Liver (tissue), 3 donors: ENCODE results near the gene ARL4A.

Source experiments
- CTCF ChIP-seq: fragments of 150-350 bp; IDR thresholded peaks from 2 replicates; pipeline ENCODE4 v1.5.1; 2017; ENCODE audit warnings: improper control_type of control experiment, low read depth, low read length; ENCODE audit not compliant: missing input control
- EGR1 ChIP-seq, 2 donors: IDR thresholded peaks; 2 replicates each; pipeline ENCODE4 v1.6.1; 2016 to 2018; ENCODE audit warnings: antibody characterized with exemption in 2 of 2, low read depth in 2 of 2
- HNF4G ChIP-seq: IDR thresholded peaks from 2 replicates; pipeline ENCODE4 v1.6.1; 2016; ENCODE audit warnings: antibody characterized with exemption
- RXRA ChIP-seq, 2 donors: IDR thresholded peaks; 2 replicates each; pipeline ENCODE4 v1.6.1; 2017 to 2018; ENCODE audit warnings: antibody characterized with exemption in 2 of 2, mild to moderate bottlenecking in 1 of 2
- SP1 ChIP-seq: IDR thresholded peaks from 2 replicates; pipeline ENCODE4 v1.6.1; 2018; ENCODE audit warnings: antibody characterized with exemption, mild to moderate bottlenecking
- TAF1 ChIP-seq: conservative IDR thresholded peaks from 2 replicates; pipeline ENCODE4 v1.6.1; 2016; ENCODE audit warnings: antibody characterized with exemption, mild to moderate bottlenecking
- TF ChIP-seq, protein P1 (sequence below): IDR thresholded peaks from 2 replicates; pipeline ENCODE4 v1.6.1; 2016; ENCODE audit warnings: antibody characterized with exemption
- donor health status: healthy.
- donor health status: healthy.

GRCh38 chr7:12731775-12732174, 44.3 kb downstream of the ARL4A start:
- TF ChIP-seq CTCF = no peak
- no peak for TF ChIP-seq TAF1
- TF ChIP-seq HNF4G = no peak
- no peak for TF ChIP-seq EGR1 (IDR thresholded peaks at IDR 0.05; ENCODE audit: low read depth in 2 of 2)
- no peak for TF ChIP-seq RXRA (IDR thresholded peaks at IDR 0.05)
- no peak for TF ChIP-seq SP1
- TF ChIP-seq, protein P1, sequence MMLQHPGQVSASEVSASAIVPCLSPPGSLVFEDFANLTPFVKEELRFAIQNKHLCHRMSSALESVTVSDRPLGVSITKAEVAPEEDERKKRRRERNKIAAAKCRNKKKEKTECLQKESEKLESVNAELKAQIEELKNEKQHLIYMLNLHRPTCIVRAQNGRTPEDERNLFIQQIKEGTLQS = no peak
